GM12891 (cell line): ENCODE data around the gene ADO.

Source experiments
- PAX5 ChIP-seq: IDR thresholded peaks from 2 replicates; pipeline ENCODE4 v1.6.1; 2011; ENCODE audit warnings: low read length, moderate library complexity, mild to moderate bottlenecking; ENCODE audit not compliant: insufficient read depth, severe bottlenecking
- POLR2A ChIP-seq: IDR thresholded peaks from 2 replicates; pipeline ENCODE4 v1.6.1; 2011; ENCODE audit warnings: low read depth, low read length, control low read depth
- POLR2AphosphoS5 ChIP-seq: IDR thresholded peaks from 2 replicates; pipeline ENCODE4 v1.6.1; 2011; ENCODE audit warnings: low read depth, low read length, control low read depth

- TF ChIP-seq POLR2AphosphoS5 (no peak), POLR2A (no peak), PAX5 (no peak)
Measured at GRCh38 chr10:62795100-62795499, 9.4 kb upstream of the ADO start.
